Effector CD4-positive, alpha-beta T cell (primary cell): Measurements from ENCODE around the gene LRRD1.
"Not testable (repeated sequence)": the region's sequence is repeated elsewhere in the genome, so short reads cannot be mapped to it uniquely, and the experiment has no call there.

Experiments
- DNase-seq: peaks from one replicate; pipeline ENCODE4 v3.0.0-alpha.2; 2020

Gene LRRD1

GRCh38 chr7:92137557-92137956, 41.4 kb downstream of the LRRD1 start:
- no peak for DNase-seq

- DNase-seq, result peak; percentile 3
Observed at GRCh38 chr7:92135052-92135889, 43.7 kb downstream of the LRRD1 start.

- DNase-seq, result peak; percentile 92
Observed at GRCh38 chr7:92134271-92135051, 44.5 kb downstream of the LRRD1 start, which contains the start of gene CYP51A1. Gene CYP51A1, minus strand, starts transcription at chr7:92134477. Its CDS starts 113 bp downstream, at chr7:92134364.

GRCh38 chr7:92133737-92134270, 45.1 kb downstream of the LRRD1 start:
- DNase-seq, result peak; percentile 40

- no peak for DNase-seq
Observed at GRCh38 chr7:92133133-92133736, 45.7 kb downstream of the LRRD1 start.

GRCh38 chr7:92131764-92132330, 47.1 kb downstream of the LRRD1 start:
- no peak for DNase-seq

- no peak for DNase-seq
Observed at GRCh38 chr7:92131093-92131492, 47.8 kb downstream of the LRRD1 start.

GRCh38 chr7:92121681-92122080, 57.3 kb downstream of the LRRD1 start:
- no peak for DNase-seq

GRCh38 chr7:92119213-92119759, 59.7 kb downstream of the LRRD1 start:
- no peak for DNase-seq

- no peak for DNase-seq
Observed at GRCh38 chr7:92116949-92117348, 62.0 kb downstream of the LRRD1 start.

- DNase-seq, result no peak
Observed at GRCh38 chr7:92115821-92116220, 63.1 kb downstream of the LRRD1 start.

- DNase-seq, result no peak
Observed at GRCh38 chr7:92110857-92111256, 68.1 kb downstream of the LRRD1 start.

GRCh38 chr7:92108821-92109220, 70.1 kb downstream of the LRRD1 start:
- no peak for DNase-seq

- DNase-seq, result not testable (repeated sequence)
Observed at GRCh38 chr7:92102862-92103261, 76.1 kb downstream of the LRRD1 start.

GRCh38 chr7:92100534-92100933, 78.4 kb downstream of the LRRD1 start:
- DNase-seq, result no peak

- DNase-seq, result no peak
Observed at GRCh38 chr7:92095380-92095779, 83.6 kb downstream of the LRRD1 start.
